Thymus (tissue), 11 donors: Measurements from ENCODE around the gene TP53BP2. TPM values are rescaled to one million over a fixed set of nuclear protein-coding genes. Genes with fewer than 3 reads are reported as not detected.
"Not testable (repeated sequence)": the region's sequence is repeated elsewhere in the genome, so short reads cannot be mapped to it uniquely, and the experiment has no call there.

Experiments
- DNase-seq, 9 donors: peaks; one replicate each; pipeline ENCODE4 v3.0.0-alpha.2; 2013; ENCODE audit warnings: low spot score in 9 of 9, low read depth in 6 of 9, missing footprints in 1 of 9
- H3K27ac ChIP-seq, 2 donors: one replicate each; pipeline ENCODE4 v1.5.1; 2013; ENCODE audit warnings: control low read depth in 1 of 2, low read depth in 1 of 2, low read length in 1 of 2, mild to moderate bottlenecking in 1 of 2, moderate library complexity in 1 of 2
- H3K27me3 ChIP-seq, 2 donors: one replicate each; pipeline ENCODE4 v1.5.1; 2013; ENCODE audit warnings: low read length in 1 of 2; ENCODE audit not compliant: control insufficient read depth in 2 of 2, insufficient read depth in 1 of 2
- H3K36me3 ChIP-seq, 2 donors: one replicate each; pipeline ENCODE4 v1.5.1; 2013; ENCODE audit warnings: low read length in 1 of 2, mild to moderate bottlenecking in 1 of 2, moderate library complexity in 1 of 2; ENCODE audit not compliant: control insufficient read depth in 2 of 2, insufficient read depth in 2 of 2
- H3K4me1 ChIP-seq, 2 donors: one replicate each; pipeline ENCODE4 v1.5.1; 2013; ENCODE audit warnings: low read length in 2 of 2; ENCODE audit not compliant: control insufficient read depth in 2 of 2, insufficient read depth in 2 of 2
- H3K4me3 ChIP-seq, 2 donors: one replicate each; pipeline ENCODE4 v1.5.1; 2013; ENCODE audit warnings: low read length in 2 of 2, control low read depth in 1 of 2, mild to moderate bottlenecking in 1 of 2
- H3K9me3 ChIP-seq, 2 donors: one replicate each; pipeline ENCODE4 v1.5.1; 2013; ENCODE audit warnings: low read length in 1 of 2, mild to moderate bottlenecking in 1 of 2; ENCODE audit not compliant: control insufficient read depth in 2 of 2, insufficient read depth in 1 of 2
- WGBS: extraction: QIAGEN DNeasy Blood & Tissue Kit; methylation state at CpG from one replicate; pipeline ENCODE4 v1.1.7; 2013; 5-methylcytosine and 5-hydroxymethylcytosine counted together
- polyA plus RNA-seq: library from polyadenylated mRNA; stranded (reverse); fragments of 200-250 nt; gene quantifications from one replicate; pipeline ENCODE4 v1.2.3, GENCODE V29; 2013
- total RNA-seq: library from RNA; stranded (reverse); fragments of 120-200 nt; gene quantifications from one replicate; pipeline ENCODE4 v1.2.4, GENCODE V29; 2013
- donor health status: healthy.

The TP53BP2 gene
- total and polyA plus RNA-seq, 2 donors: 15.2 to 23.3 TPM

DNA sequence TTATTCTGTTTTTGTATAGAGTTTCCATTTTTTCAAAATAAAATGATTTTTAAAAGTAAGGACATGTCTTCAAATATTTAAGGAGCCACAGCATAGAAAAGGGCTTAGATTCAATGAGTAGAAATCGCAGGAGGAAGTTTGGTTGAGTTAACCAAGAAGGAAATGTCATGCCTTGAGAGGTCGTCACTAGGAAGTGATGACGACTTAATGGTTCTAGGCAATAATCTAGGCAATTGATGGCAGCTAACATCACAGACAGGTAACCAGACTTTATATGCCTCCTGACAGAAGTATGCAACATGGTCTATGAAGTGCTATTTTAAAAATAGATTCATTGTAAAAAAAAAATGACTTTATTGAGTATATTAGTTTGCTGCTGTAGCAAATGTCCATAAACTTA lies 32.1 kb upstream of the TP53BP2 start:
- Histone ChIP-seq H3K9me3 (no peaks in the 10 kb centered on the region), H3K27me3 (no peaks in the 10 kb centered on the region)
- WGBS: 87% methylated on average over 3 of the region's 3 CpGs

DNA sequence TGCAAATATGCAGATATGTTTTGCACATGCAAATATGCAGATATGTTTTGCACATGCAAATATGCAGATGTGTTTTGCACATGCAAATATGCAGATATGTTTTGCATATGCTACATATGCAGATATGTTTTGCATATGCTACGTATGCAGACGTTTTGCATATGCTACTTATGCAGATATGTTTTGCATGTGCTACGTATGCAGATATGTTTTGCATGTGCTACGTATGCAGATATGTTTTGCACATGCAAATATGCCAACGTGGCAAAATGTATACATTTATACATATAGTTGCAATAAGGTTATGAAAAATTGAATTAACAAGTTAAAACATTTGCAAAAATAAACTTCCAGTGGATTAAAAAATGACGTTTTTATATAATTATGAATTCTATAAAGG lies 30.8 kb upstream of the TP53BP2 start:
- no peaks in the 10 kb centered on the region for H3K27me3 ChIP-seq
- no peak overlapping the region for H3K4me3 ChIP-seq
- DNase-seq: no peak
- H3K4me1 ChIP-seq: no peaks in the 10 kb centered on the region
- H3K36me3 ChIP-seq: no peaks in the 10 kb centered on the region
- WGBS: 94% methylated on average over 6 of the region's 6 CpGs
- H3K27ac ChIP-seq: no peak overlapping the region
- H3K9me3 ChIP-seq: no peaks in the 10 kb centered on the region

More for the DNA sequence above, 32.1 kb upstream of the TP53BP2 start:
- Histone ChIP-seq H3K4me1 (no peaks in the 10 kb centered on the region), H3K36me3 (no peaks in the 10 kb centered on the region), H3K4me3 (no peak overlapping the region), H3K27ac (no peak overlapping the region)
- no peak for DNase-seq

DNA sequence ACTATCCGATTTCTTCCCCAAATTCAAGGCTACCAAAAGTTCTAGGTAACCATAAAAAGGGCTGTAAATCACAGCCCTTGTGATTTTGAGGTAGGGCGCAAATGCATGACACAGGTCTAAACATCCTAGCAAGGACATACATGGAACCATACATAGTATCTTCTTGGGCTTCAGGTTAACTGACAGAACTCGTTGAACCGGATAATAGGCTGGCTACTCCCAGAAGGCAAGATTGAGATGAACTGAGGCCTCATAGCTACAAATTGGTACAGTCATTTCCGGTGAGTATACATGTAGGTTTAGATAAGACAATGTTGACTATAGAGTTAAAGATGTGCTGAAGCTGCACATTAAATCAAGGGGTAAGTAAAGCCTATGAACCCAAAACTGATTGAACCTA lies 27.3 kb upstream of the TP53BP2 start:
- H3K9me3 ChIP-seq: no peaks in the 10 kb centered on the region
- peaks cover 0 to 2% of the 10 kb centered on the region in 2 donors for H3K4me1 ChIP-seq
- H3K4me3 ChIP-seq: no peak overlapping the region
- no peak overlapping the region for H3K27ac ChIP-seq
- H3K36me3 ChIP-seq: no peaks in the 10 kb centered on the region
- WGBS: 96% methylated on average over 5 of the region's 5 CpGs
- H3K27me3 ChIP-seq: no peaks in the 10 kb centered on the region
- no peak for DNase-seq

DNA sequence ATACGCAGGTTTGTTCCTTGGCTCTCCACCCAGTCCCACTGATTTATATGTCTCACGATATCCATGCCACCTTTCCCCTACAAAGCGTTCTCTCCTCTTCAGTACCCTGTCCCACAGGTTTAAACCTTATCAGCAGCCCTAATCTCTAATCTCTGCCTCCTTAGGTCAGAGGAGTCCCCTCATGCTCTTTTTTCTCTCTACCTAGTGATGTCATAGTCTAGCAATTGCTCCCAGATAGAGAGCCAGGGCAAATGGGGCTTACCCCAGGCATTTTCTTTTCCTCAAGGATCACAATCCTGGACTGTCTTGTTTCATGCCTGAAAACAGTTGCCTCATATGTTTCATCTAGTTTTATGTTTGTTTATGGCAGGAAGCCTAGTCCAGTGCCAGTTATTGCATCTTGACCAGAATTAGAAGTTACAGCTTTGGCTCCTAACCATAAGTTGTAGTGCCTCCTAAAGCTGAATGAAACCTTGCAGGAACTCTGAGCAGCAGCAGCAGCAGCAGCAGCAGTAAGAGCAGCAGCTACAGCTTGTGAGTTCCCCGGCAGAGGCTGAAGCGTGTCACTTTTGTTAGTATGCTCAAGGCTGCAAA lies 26.7 kb upstream of the TP53BP2 start:
- H3K4me3 ChIP-seq: no peak overlapping the region
- 97% methylated on average over 5 of the region's 5 CpGs for WGBS

DNA sequence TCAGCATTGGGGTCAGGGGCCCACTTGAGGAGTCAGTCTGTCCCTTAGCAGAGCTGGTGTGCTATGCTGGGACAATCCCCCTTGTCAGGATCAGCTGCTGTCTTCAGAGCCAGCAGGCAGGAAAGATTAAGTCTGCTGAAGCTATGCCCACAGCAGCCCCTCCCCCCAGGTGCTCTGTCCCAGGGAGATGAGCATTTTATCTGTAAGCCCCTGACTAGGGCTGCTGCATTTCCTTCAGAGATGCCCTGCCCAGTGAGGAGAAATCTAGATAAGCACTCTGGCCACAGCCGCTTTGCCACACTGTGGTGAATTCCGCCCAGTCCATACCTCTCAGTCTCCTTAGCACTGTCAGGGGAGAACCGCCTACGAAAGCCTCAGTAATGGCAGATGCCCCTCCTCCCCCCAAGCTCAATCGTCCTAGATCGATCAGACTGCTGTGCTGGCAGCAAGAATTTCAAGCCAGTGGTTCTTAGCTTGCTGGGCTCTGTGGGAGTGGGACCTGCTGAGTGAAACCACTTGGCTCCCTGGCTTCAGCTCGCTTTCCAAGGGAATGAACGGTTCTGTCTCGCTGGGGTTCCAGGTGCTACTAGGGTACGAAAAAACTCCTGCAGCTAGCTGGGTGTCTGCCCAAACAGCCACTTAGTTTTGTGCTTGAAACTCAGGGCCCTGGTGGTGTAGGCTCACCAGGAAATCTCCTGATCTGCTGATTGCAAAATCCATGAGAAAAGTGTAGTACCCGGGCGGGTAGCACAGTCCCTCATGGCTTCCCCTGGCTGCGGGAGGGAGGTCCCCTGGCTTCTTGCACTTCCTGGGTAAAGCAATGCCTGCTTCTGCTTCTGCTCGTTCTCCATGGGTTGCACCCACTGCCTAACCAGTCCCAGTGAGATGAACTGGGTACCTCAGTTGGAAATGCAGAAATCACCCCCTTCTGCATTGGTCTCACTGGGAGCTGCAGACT lies 25.1 kb upstream of the TP53BP2 start:
- Histone ChIP-seq H3K27ac (no peak overlapping the region), H3K27me3 (no peaks in the 10 kb centered on the region), H3K9me3 (no peaks in the 10 kb centered on the region), H3K4me1 (peaks cover 0 to 2% of the 10 kb centered on the region in 2 donors), H3K36me3 (no peaks in the 10 kb centered on the region), H3K4me3 (no peak overlapping the region)
- 89% methylated on average over 14 of the region's 14 CpGs for WGBS
- DNase-seq: no peak

More for the DNA sequence above, 26.7 kb upstream of the TP53BP2 start:
- no peaks in the 10 kb centered on the region for H3K36me3 ChIP-seq
- H3K4me1 ChIP-seq: peaks cover 0 to 2% of the 10 kb centered on the region in 2 donors
- no peak overlapping the region for H3K27ac ChIP-seq
- DNase-seq: no peak
- no peaks in the 10 kb centered on the region for H3K9me3 ChIP-seq
- no peaks in the 10 kb centered on the region for H3K27me3 ChIP-seq

DNA sequence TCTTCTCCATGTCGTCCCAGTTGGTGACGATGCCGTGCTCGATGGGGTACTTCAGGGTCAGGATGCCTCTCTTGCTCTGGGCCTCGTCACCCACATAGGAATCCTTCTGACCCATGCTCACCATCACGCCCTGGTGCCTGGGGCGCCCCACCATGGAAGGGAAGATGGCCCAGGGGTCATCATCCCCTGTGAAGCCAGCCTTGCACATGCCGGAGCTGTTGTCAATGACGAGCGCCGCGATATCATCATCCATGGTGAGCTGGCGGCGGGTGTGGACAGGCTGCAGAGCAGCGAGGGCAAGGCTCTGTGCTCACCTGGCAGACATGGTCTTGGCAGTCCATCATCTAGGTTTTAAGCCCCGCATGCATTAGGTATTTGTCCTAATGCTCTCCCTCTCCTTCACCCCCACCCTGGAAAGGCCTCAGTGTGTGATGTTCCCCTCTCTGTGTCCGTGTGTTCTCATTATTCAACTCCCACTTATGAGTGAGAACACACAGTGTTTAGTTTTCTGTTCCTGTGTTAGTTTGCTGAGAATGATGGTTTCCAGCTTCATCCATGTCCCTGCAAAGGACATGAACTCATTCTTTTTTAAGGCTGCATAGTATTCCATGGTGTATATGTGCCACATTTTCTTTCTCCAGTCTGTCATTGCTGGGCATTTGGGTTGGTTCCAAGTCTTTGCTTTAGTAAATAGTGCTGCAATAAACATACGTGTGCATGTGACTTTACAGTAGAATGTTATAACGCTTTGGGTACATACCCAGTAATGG lies 19.0 kb upstream of the TP53BP2 start:
- H3K27ac ChIP-seq, H3K4me1 ChIP-seq, DNase-seq, H3K36me3 ChIP-seq, H3K27me3 ChIP-seq, H3K4me3 ChIP-seq, H3K9me3 ChIP-seq: not testable (repeated sequence)
- 99% methylated on average over 19 of the region's 19 CpGs for WGBS

DNA sequence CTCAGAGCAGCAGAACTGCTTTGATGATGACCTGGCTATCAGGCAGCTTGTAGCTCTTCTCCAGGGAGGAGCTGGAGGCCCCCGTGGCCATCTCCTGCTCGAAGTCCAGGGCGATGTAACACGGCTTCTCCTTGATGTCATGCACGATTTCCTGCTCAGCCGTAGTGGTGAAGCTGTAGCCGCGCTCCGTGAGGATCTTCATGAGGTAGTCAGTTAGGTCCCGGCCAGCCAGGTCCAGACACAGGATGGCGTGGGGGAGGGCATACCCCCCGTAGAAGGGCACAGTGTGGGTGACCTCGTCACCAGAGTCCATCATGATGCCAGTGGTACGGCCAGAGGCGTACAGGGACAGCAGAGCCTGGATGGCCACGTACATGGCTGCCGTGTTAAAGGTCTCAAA lies 18.3 kb upstream of the TP53BP2 start:
- WGBS: 97% methylated on average over 17 of the region's 17 CpGs
- no peak for DNase-seq
- no peak overlapping the region for H3K4me3 ChIP-seq
- H3K4me1 ChIP-seq: no peaks in the 10 kb centered on the region
- no peaks in the 10 kb centered on the region for H3K36me3 ChIP-seq
- no peaks in the 10 kb centered on the region for H3K9me3 ChIP-seq
- peaks cover 0 to 2% of the 10 kb centered on the region in 2 donors for H3K27me3 ChIP-seq
- no peak overlapping the region for H3K27ac ChIP-seq

DNA sequence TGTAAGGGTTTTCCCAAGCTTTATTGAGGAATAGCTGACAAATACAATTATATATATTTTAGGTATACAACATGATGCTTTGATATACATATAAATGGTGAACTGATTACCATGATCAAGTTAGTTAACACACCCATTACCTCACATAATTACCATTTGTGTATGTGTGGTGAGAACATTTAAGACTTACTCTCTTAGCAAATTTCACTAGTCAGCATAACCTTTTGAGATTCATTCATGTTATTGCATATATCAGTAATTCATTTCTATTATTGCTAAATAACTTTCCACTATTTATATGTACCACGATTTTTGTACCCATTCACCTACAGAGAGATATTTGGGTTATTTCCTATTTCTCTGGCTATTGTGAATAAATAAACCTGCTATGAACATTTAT lies 16.2 kb upstream of the TP53BP2 start:
- Histone ChIP-seq H3K27me3 (peaks cover 0 to 2% of the 10 kb centered on the region in 2 donors), H3K9me3 (no peaks in the 10 kb centered on the region), H3K4me3 (no peak overlapping the region), H3K27ac (no peak overlapping the region), H3K36me3 (no peaks in the 10 kb centered on the region), H3K4me1 (no peaks in the 10 kb centered on the region)
- 97% methylated on average over 1 of the region's 1 CpG for WGBS
- no peak for DNase-seq
